ENCODE data around the gene TRIL. TPM values are rescaled to one million over a fixed set of nuclear protein-coding genes. Genes with fewer than 3 reads are reported as not detected.

TRIL gene
- total and polyA plus RNA-seq, 4 donors, result 0.52 to 17.0 (median 1.8) TPM

DNA sequence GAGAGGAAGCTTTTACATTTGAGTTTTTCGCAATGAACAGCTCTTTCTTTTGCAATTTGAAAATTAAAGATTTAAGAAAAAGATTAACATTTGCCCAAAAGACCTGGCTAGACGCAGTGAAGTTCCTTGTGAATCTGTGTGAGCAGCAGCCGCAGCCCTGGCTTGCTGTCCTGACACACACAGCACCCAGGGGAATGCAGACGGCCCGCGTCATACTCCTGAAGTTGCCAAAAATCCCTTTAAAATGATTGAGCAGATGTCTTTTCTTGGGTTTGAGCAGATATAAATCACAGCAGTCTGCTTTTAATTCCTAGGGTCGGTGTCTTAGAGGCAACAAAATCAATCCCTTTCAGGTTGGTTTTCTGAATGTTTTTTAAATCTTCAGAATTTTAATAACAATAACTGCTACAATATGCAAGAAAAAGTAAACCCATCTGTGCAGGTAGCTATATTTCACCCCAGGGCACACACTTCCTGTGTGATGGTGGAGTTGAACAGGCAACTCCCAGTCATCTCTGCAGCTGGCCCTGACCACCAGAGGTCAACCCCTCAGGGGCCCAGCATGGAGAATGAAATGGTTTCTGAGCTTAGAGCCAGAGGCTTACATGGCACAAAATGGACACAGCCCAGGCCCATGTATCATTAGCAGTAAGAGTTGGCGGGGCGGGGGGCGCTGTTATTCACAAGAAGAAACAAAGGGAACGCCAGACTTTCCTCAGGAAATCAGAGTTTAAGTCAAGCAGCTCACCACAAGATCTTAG, 32.2 kb upstream of the TRIL start:
- no peak for DNase-seq
- Histone ChIP-seq H3K36me3 (ENCODE audit: control insufficient read depth in 4 of 4, insufficient read depth in 4 of 4, low read length in 4 of 4) (no peaks in the 10 kb centered on the region), H3K4me3 (no peak overlapping the region), H3K27me3 (ENCODE audit: control insufficient read depth in 3 of 3, insufficient read depth in 3 of 3, low read length in 2 of 3) (no peaks in the 10 kb centered on the region), H3K27ac (ENCODE audit: low read depth in 1 of 2, low read length in 1 of 2) (no peak overlapping the region), H3K4me1 (ENCODE audit: control insufficient read depth in 5 of 5, insufficient read depth in 5 of 5, low read length in 5 of 5) (peaks cover 3 to 46% (median 15%) of the 10 kb centered on the region in 5 donors), H3K9ac (ENCODE audit: insufficient read depth in 1 of 2, low read length in 2 of 2) (no peak overlapping the region), H3K9me3 (ENCODE audit: control insufficient read depth in 4 of 4, insufficient read depth in 3 of 4, low read length in 3 of 4) (no peaks in the 10 kb centered on the region)
- TF ChIP-seq, protein P1, sequence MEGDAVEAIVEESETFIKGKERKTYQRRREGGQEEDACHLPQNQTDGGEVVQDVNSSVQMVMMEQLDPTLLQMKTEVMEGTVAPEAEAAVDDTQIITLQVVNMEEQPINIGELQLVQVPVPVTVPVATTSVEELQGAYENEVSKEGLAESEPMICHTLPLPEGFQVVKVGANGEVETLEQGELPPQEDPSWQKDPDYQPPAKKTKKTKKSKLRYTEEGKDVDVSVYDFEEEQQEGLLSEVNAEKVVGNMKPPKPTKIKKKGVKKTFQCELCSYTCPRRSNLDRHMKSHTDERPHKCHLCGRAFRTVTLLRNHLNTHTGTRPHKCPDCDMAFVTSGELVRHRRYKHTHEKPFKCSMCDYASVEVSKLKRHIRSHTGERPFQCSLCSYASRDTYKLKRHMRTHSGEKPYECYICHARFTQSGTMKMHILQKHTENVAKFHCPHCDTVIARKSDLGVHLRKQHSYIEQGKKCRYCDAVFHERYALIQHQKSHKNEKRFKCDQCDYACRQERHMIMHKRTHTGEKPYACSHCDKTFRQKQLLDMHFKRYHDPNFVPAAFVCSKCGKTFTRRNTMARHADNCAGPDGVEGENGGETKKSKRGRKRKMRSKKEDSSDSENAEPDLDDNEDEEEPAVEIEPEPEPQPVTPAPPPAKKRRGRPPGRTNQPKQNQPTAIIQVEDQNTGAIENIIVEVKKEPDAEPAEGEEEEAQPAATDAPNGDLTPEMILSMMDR (IDR thresholded peaks at IDR 0.05; ENCODE audit: control extremely low read depth, extremely low read depth), result no peak
- WGBS, 2 donors, result 86 to 88% methylated on average over 11 of the region's 11 CpGs
- ATAC-seq (ENCODE audit: insufficient read depth, low FRiP score), result no peak

DNA sequence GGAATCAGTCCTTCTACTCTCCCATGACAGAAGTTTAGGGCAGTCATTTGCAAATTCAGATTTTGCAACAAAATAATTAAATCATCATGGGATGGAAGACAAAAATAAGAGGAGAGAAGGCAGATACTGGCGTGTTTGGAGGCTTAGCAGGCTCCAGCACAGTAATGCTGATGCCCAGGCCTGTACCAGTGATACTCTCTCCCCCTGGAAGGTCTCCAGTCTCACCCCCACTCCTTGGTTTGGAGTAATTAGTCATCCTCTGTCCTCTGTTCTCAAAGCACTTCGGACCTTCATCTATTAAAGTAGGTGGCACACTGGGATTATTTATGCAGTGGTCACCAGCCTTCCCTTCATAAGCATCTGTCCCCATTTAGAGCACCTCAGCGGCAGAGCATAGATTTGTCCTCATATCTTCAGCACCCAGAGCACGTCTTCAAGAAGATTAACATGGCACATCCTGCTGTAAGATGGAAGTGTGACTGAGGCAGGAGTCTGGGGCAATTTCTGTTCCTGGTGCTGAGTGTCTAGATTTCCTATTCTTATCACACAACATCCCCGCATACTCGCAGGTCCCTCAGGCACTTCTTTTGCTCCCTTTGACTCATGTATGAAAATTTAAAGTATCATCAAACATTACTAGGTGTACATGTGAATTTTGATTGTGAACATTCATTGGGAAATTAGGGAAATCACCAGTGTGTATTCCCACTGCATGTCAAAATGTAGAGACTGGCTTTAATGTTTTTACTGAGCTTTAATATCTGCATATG, 31.3 kb upstream of the TRIL start:
- no peak overlapping the region for H3K4me3 ChIP-seq
- H3K9me3 ChIP-seq (ENCODE audit: control insufficient read depth in 4 of 4, insufficient read depth in 3 of 4, low read length in 3 of 4), result no peaks in the 10 kb centered on the region
- H3K36me3 ChIP-seq (ENCODE audit: control insufficient read depth in 4 of 4, insufficient read depth in 4 of 4, low read length in 4 of 4), result no peaks in the 10 kb centered on the region
- no peaks in the 10 kb centered on the region for H3K27me3 ChIP-seq (ENCODE audit: control insufficient read depth in 3 of 3, insufficient read depth in 3 of 3, low read length in 2 of 3)
- DNase-seq (no peak), ATAC-seq (ENCODE audit: insufficient read depth, low FRiP score) (no peak)
- H3K4me1 ChIP-seq (ENCODE audit: control insufficient read depth in 5 of 5, insufficient read depth in 5 of 5, low read length in 5 of 5), result peaks cover 3 to 55% (median 15%) of the 10 kb centered on the region in 5 donors
- H3K9ac ChIP-seq (ENCODE audit: insufficient read depth in 1 of 2, low read length in 2 of 2), result no peak overlapping the region
- WGBS, 2 donors, result 90 to 93% methylated on average over 6 of the region's 6 CpGs
- TF ChIP-seq, protein P1 (IDR thresholded peaks at IDR 0.05; ENCODE audit: control extremely low read depth, extremely low read depth), result no peak
- H3K27ac ChIP-seq (ENCODE audit: low read depth in 1 of 2, low read length in 1 of 2), result no peak overlapping the region

DNA sequence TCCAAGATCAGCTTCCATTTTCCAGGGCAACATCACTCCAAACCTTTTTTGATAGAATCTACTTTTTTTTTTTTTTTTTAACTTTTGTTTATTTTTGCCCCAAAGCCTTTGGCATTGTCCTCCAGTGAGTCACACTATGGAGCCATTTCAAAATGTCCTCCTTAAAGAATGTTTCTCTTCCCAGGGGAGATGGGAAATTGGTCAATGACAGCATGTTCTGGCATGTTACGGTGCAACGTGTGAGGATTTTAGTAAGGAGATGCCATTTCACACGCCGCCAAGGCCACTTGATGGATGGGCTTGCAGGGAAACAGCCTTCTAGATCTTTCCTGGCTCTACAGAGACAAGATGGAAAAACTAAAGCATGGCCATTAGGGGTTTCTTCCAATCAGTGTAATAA, 30.7 kb upstream of the TRIL start:
- WGBS, 2 donors, result 69 to 76% methylated on average over 4 of the region's 4 CpGs
- ATAC-seq (ENCODE audit: insufficient read depth, low FRiP score) (no peak), DNase-seq (no peak)

More for the DNA sequence above, 30.7 kb upstream of the TRIL start:
- H3K9me3 ChIP-seq (ENCODE audit: control insufficient read depth in 4 of 4, insufficient read depth in 3 of 4, low read length in 3 of 4), result no peaks in the 10 kb centered on the region
- H3K4me1 ChIP-seq (ENCODE audit: control insufficient read depth in 5 of 5, insufficient read depth in 5 of 5, low read length in 5 of 5), result peaks cover 3 to 58% (median 15%) of the 10 kb centered on the region in 5 donors
- H3K36me3 ChIP-seq (ENCODE audit: control insufficient read depth in 4 of 4, insufficient read depth in 4 of 4, low read length in 4 of 4), result no peaks in the 10 kb centered on the region
- H3K9ac ChIP-seq (ENCODE audit: insufficient read depth in 1 of 2, low read length in 2 of 2), result no peak overlapping the region
- H3K4me3 ChIP-seq, result no peak overlapping the region
- H3K27ac ChIP-seq (ENCODE audit: low read depth in 1 of 2, low read length in 1 of 2), result no peak overlapping the region
- TF ChIP-seq, protein P1 (IDR thresholded peaks at IDR 0.05; ENCODE audit: control extremely low read depth, extremely low read depth), result no peak
- H3K27me3 ChIP-seq (ENCODE audit: control insufficient read depth in 3 of 3, insufficient read depth in 3 of 3, low read length in 2 of 3), result no peaks in the 10 kb centered on the region

Measured in lung (tissue), 12 donors.